OCI-LY3 (cell line): Measurements from ENCODE around the gene TACR1.

Experiments
- H2AFZ ChIP-seq: fragments of 200-600, 300-600 bp; shearing (Covaris generic); 2 replicates; pipeline ENCODE4 v1.6.0; 2014; ENCODE audit warnings: antibody characterized with exemption, low read depth, low read length
- H3K27ac ChIP-seq: fragments of 200-600, 300-600 bp; sonication (generic); 2 replicates; pipeline ENCODE4 v1.5.1; 2014; ENCODE audit warnings: mild to moderate bottlenecking, low read length, moderate library complexity, mixed read lengths
- H3K27me3 ChIP-seq: fragments of 200-600, 300-600 bp; sonication (generic); 2 replicates; pipeline ENCODE4 v1.6.1; 2014; ENCODE audit warnings: low read depth, low read length, mixed read lengths
- H3K36me3 ChIP-seq: fragments of 200-600, 300-600 bp; sonication (generic); replicated peaks from 2 replicates; pipeline ENCODE3; 2014; ENCODE audit warnings: low read depth, low read length, mixed read lengths
- H3K4me1 ChIP-seq: fragments of 300-600, 200-600 bp; sonication (generic); 2 replicates; pipeline ENCODE4 v1.6.1; 2014; ENCODE audit warnings: low read length, mixed read lengths
- H3K4me2 ChIP-seq: fragments of 200-600, 300-600 bp; sonication (generic); 2 replicates; pipeline ENCODE4 v1.6.1; 2014; ENCODE audit warnings: low read length, mixed read lengths
- H3K4me3 ChIP-seq: fragments of 300-600, 200-600 bp; sonication (generic); 2 replicates; pipeline ENCODE4 v1.5.1; 2014; ENCODE audit warnings: antibody characterized with exemption, mild to moderate bottlenecking, low read length, moderate library complexity
- H3K79me2 ChIP-seq: fragments of 300-600, 200-600 bp; shearing (Covaris generic); 2 replicates; pipeline ENCODE4 v1.6.1; 2014; ENCODE audit warnings: mild to moderate bottlenecking, low read length, mixed read lengths
- H3K9ac ChIP-seq: fragments of 300-600, 200-600 bp; shearing (Covaris generic); 2 replicates; pipeline ENCODE4 v1.6.0; 2014; ENCODE audit warnings: mild to moderate bottlenecking, low read length, moderate library complexity
- H3K9me3 ChIP-seq: fragments of 200-600, 300-600 bp; shearing (Covaris generic); 2 replicates; pipeline ENCODE4 v1.6.1; 2014; ENCODE audit warnings: low read length, mixed read lengths; ENCODE audit not compliant: insufficient read depth
- H4K20me1 ChIP-seq: fragments of 200-600, 300-600 bp; sonication (generic); 2 replicates; pipeline ENCODE4 v1.6.1; 2016; ENCODE audit warnings: low read length, mixed read lengths; ENCODE audit not compliant: insufficient read depth
- CTCF ChIP-seq: fragments of 200-600, 300-600 bp; sonication (generic); IDR thresholded peaks from 2 replicates; pipeline ENCODE4 v1.5.1; 2014; ENCODE audit warnings: antibody characterized with exemption, low read length, low read depth
- EZH2phosphoT487 ChIP-seq: fragments of 200-600 bp; shearing (Covaris generic); IDR thresholded peaks from 2 replicates; pipeline ENCODE4 v1.6.1; 2018; ENCODE audit warnings: antibody characterized with exemption, mixed run types, low read depth

TACR1 gene

DNA sequence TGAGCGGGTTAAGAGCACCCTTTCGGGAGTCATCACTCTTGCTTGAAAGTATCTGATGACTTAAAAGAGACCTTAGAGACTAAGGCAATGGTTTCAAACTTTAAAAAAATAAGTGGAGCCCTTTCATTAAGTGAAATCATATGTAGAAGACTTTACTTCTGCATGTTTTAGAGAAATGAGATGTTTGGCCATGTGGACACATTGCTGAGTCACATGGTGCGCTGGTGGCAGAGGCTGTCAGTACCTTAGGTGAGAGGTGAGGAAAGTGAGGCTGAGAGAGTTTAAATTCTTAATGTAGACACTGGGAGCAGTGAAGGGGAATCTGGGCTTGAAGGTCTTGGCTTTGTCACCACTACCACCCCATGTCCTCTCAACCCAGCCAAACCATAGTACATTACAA lies 109.8 kb downstream of the TACR1 start:
- H4K20me1 ChIP-seq, result no peaks in the 10 kb centered on the region
- peaks cover 3% of the 10 kb centered on the region; the same call in 1 of the 2 replicates for H3K27me3 ChIP-seq
- no peaks in the 10 kb centered on the region for H3K79me2 ChIP-seq
- no peak overlapping the region for H3K4me2 ChIP-seq
- H3K27ac ChIP-seq, result no peak overlapping the region
- H3K4me1 ChIP-seq, result no peaks in the 10 kb centered on the region
- no peaks in the 10 kb centered on the region for H3K9me3 ChIP-seq
- no peak overlapping the region for H3K4me3 ChIP-seq
- TF ChIP-seq CTCF (no peak), EZH2phosphoT487 (no peak)
- no peaks in the 10 kb centered on the region for H3K36me3 ChIP-seq
- no peak overlapping the region for H3K9ac ChIP-seq
- H2AFZ ChIP-seq, result no peak overlapping the region

GRCh38 chr2:75088791-75089190 lies 110.5 kb downstream of the TACR1 start:
- H3K36me3 ChIP-seq, result no peaks in the 10 kb centered on the region

GRCh38 chr2:75087736-75088135 lies 111.6 kb downstream of the TACR1 start:
- no peak overlapping the region for H3K4me3 ChIP-seq
- TF ChIP-seq CTCF (no peak), EZH2phosphoT487 (no peak)

More at GRCh38 chr2:75088791-75089190, 110.5 kb downstream of the TACR1 start:
- Histone ChIP-seq H3K27me3 (peaks cover 3% of the 10 kb centered on the region; the same call in 1 of the 2 replicates), H3K4me2 (no peak overlapping the region), H3K9me3 (no peaks in the 10 kb centered on the region), H3K27ac (no peak overlapping the region), H3K4me3 (no peak overlapping the region), H4K20me1 (no peaks in the 10 kb centered on the region), H3K79me2 (no peaks in the 10 kb centered on the region), H3K9ac (no peak overlapping the region), H3K4me1 (no peaks in the 10 kb centered on the region), H2AFZ (no peak overlapping the region)
- TF ChIP-seq EZH2phosphoT487, result no peak

DNA sequence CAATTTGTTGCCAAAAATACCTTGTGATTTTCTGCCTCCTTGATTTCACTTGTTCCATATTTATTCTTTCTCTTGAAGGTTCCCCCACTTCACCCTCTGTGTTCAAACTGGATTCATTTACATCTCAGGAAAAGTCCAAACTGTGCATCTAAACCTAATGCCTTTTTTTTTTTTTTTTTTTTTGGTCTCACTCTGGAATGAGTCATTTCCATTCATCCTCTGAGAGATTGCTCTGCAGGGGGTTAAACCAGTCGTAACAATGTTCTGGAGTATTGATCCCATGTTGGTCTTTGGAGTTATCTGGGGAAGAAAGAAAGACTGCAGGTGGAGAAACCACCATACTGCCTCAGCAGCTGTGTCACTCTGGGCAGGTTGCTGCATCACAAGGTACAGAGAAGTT lies 119.7 kb downstream of the TACR1 start:
- H3K4me3 ChIP-seq, result no peak overlapping the region
- H3K9ac ChIP-seq, result no peak overlapping the region
- H3K27me3 ChIP-seq, result no peaks in the 10 kb centered on the region
- no peaks in the 10 kb centered on the region for H3K36me3 ChIP-seq
- H3K4me1 ChIP-seq, result no peaks in the 10 kb centered on the region
- H3K4me2 ChIP-seq, result no peak overlapping the region
- no peaks in the 10 kb centered on the region for H3K79me2 ChIP-seq
- no peak overlapping the region for H3K27ac ChIP-seq
- H4K20me1 ChIP-seq, result no peaks in the 10 kb centered on the region
- TF ChIP-seq CTCF, result no peak
- TF ChIP-seq EZH2phosphoT487, result no peak
- no peak overlapping the region for H2AFZ ChIP-seq
- no peaks in the 10 kb centered on the region for H3K9me3 ChIP-seq

More at GRCh38 chr2:75087736-75088135, 111.6 kb downstream of the TACR1 start:
- no peak overlapping the region for H3K4me2 ChIP-seq
- H3K79me2 ChIP-seq, result no peaks in the 10 kb centered on the region
- no peak overlapping the region for H3K9ac ChIP-seq
- H3K27ac ChIP-seq, result no peak overlapping the region
- no peaks in the 10 kb centered on the region for H3K36me3 ChIP-seq
- H2AFZ ChIP-seq, result no peak overlapping the region
- H3K27me3 ChIP-seq, result peaks cover under 1% of the 10 kb centered on the region; the same call in 1 of the 2 replicates
- no peaks in the 10 kb centered on the region for H3K4me1 ChIP-seq
- no peaks in the 10 kb centered on the region for H4K20me1 ChIP-seq
- H3K9me3 ChIP-seq, result no peaks in the 10 kb centered on the region

DNA sequence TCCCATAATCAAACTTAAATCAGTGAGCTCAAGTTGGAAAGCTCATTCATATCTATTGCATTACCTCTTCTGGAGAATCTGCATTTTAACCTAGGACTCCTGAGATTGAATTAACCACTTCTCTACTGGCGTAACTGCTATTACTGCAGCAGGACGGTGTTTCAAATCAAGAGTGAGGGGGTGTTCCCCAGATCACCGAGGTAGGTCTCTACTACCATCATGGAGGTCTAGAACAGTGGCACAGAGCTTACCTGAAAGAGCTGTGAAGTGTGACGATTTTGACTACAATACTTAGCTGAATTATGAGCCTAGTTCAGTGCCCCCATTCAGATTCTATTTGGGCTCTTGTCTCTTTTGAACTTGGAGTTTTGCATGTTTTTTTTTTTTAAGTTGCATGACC lies 121.4 kb downstream of the TACR1 start:
- no peak overlapping the region for H3K4me2 ChIP-seq
- H3K9me3 ChIP-seq, result no peaks in the 10 kb centered on the region
- no peak for TF ChIP-seq CTCF
- no peak for TF ChIP-seq EZH2phosphoT487
- H3K9ac ChIP-seq, result no peak overlapping the region
- no peaks in the 10 kb centered on the region for H3K79me2 ChIP-seq
- no peaks in the 10 kb centered on the region for H3K4me1 ChIP-seq
- H3K36me3 ChIP-seq, result no peaks in the 10 kb centered on the region
- H3K4me3 ChIP-seq, result no peak overlapping the region
- no peaks in the 10 kb centered on the region for H3K27me3 ChIP-seq
- no peak overlapping the region for H3K27ac ChIP-seq
- no peaks in the 10 kb centered on the region for H4K20me1 ChIP-seq
- H2AFZ ChIP-seq, result no peak overlapping the region
